ENCODE data around the gene UBXN1.

- no peak for TF ChIP-seq L3MBTL2 (conservative IDR thresholded peaks at IDR 0.05)
- TF ChIP-seq ELF4 (IDR thresholded peaks at IDR 0.05): no peak
- no peak for TF ChIP-seq PKNOX1 (IDR thresholded peaks at IDR 0.05)
- no peak for TF ChIP-seq ARNT (IDR thresholded peaks at IDR 0.05)
- TF ChIP-seq SP1 (IDR thresholded peaks at IDR 0.05): no peak
- TF ChIP-seq ZNF384 (IDR thresholded peaks at IDR 0.05): no peak
- no peak for TF ChIP-seq FOXM1 (IDR thresholded peaks at IDR 0.05; ENCODE audit: borderline replicate concordance)
- TF ChIP-seq CTBP1 (IDR thresholded peaks at IDR 0.05; ENCODE audit: borderline replicate concordance): no peak
- TF ChIP-seq SUZ12 (IDR thresholded peaks at IDR 0.05): no peak
- no peak for TF ChIP-seq TARDBP (IDR thresholded peaks at IDR 0.05)
- TF ChIP-seq BHLHE40 (IDR thresholded peaks at IDR 0.05; ENCODE audit: borderline replicate concordance): no peak
- TF ChIP-seq FOXK2 (IDR thresholded peaks at IDR 0.05): no peak
Measured at GRCh38 chr11:62680825-62681240, 2.0 kb upstream of the UBXN1 start.

All from HEK293T (cell line).